AML-193 (cell line): ENCODE data around the gene GNA15.
"Not testable (repeated sequence)": the region's sequence is repeated elsewhere in the genome, so short reads cannot be mapped to it uniquely, and the experiment has no call there.

Experiments used
- DNase-seq, 2 experiments: peaks; one replicate each; lab custom pipeline; 2025; lab: John Stamatoyannopoulos, UW

GNA15 gene

GRCh38 chr19:3190921-3191805, 55.3 kb downstream of the GNA15 start:
- no peak for DNase-seq

GRCh38 chr19:3191806-3192104, 55.9 kb downstream of the GNA15 start:
- DNase-seq: not testable (repeated sequence)

GRCh38 chr19:3192228-3192635, 56.4 kb downstream of the GNA15 start:
- no peak for DNase-seq

GRCh38 chr19:3192684-3193083, 56.9 kb downstream of the GNA15 start:
- DNase-seq: no peak

- no peak for DNase-seq
These were observed 57.6 kb downstream of the GNA15 start for GRCh38 chr19:3193256-3194105.

- no peak for DNase-seq
These were observed 58.6 kb downstream of the GNA15 start for GRCh38 chr19:3194106-3195087.

GRCh38 chr19:3196064-3196932, 60.5 kb downstream of the GNA15 start:
- no peak for DNase-seq

GRCh38 chr19:3196933-3197205, 61.0 kb downstream of the GNA15 start:
- no peak for DNase-seq

GRCh38 chr19:3198901-3199700, 63.3 kb downstream of the GNA15 start:
- no peak for DNase-seq

GRCh38 chr19:3201072-3201700, 65.4 kb downstream of the GNA15 start:
- DNase-seq: no peak

GRCh38 chr19:3201911-3202310, 66.1 kb downstream of the GNA15 start:
- no peak for DNase-seq

- DNase-seq: no peak
These were observed 66.5 kb downstream of the GNA15 start for GRCh38 chr19:3202346-3202745.

- DNase-seq: not testable (repeated sequence)
These were observed 67.1 kb downstream of the GNA15 start for GRCh38 chr19:3202895-3203294.

GRCh38 chr19:3203805-3204645, 68.2 kb downstream of the GNA15 start:
- no peak for DNase-seq

- no peak for DNase-seq
These were observed 68.9 kb downstream of the GNA15 start for GRCh38 chr19:3204646-3205275.

- DNase-seq: no peak
These were observed 70.6 kb downstream of the GNA15 start for GRCh38 chr19:3206216-3206953.

GRCh38 chr19:3207461-3208242, 71.8 kb downstream of the GNA15 start:
- no peak for DNase-seq
